T-helper 22 cell (primary cell): ENCODE data around the gene TCF20.

Source experiments
- DNase-seq: peaks from one replicate; pipeline ENCODE4 v3.0.0-alpha.2; 2020; ENCODE audit warnings: low read depth

Gene TCF20

DNA sequence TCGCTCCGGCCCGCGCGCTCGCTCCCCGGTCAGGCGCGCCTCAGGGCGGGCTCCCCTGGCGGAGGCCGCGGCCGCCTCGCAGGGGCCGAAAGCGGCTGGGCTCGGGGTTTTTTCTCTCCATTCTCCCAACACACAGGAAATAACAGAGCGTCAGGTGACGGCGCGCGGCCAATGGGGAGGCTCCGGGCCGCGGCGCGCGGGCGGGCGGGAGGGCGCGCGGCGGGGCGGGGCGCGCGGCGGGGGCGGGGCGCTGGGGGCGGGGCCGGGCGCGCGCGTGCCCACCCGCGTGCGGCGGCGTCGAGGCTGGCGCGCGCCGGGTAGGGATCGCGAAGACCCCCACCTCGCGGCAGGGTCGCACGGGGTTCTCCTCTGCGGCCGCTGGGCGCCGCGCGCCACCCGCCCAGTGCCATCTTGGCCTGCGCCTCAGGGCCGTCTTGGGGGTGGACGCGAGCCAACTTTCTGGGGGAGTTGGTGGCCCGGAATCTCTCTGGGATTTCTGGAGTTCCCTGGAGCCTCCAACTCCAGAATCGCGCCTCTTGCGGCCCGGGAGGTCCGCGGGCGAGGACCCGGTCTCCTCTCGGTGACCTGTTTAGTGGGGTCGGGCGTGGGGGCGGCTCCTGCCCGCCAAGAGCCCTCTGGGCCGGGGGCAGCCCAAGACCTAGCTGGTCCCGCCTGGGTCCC, at the start of gene TCF20:
TSS of gene TCF20 (minus strand) at position 144 of the 681 bp plus-strand sequence. CDS start 55,348 bp downstream, outside the sequence.
- DNase-seq = peak; percentile 70

DNA sequence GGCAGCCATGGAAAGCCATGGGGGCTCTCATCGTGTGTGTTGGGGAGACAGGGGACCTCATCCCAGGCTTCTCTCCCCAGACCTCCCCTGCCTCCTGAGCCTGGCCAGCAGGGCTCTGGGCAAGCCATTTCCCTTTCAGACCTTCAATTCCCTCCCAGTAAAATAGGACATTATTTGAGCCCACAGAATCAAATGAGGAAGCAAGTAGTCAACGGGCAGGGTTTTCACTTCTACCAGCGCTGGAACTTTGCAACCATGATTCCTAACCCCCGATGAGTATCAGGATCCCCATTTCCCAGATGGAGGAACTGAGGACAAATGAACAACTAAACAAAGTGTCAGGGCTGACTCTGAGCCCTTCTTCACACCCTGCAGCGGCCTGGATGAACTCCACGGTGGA, 48.9 kb upstream of the TCF20 start:
- DNase-seq = no peak

GRCh38 chr22:42318967-42319366, 48.5 kb upstream of the TCF20 start:
- no peak for DNase-seq

- DNase-seq = no peak
Observed at GRCh38 chr22:42317691-42318547, 47.5 kb upstream of the TCF20 start.

GRCh38 chr22:42317008-42317407, 46.6 kb upstream of the TCF20 start:
- DNase-seq = peak; percentile 17

DNA sequence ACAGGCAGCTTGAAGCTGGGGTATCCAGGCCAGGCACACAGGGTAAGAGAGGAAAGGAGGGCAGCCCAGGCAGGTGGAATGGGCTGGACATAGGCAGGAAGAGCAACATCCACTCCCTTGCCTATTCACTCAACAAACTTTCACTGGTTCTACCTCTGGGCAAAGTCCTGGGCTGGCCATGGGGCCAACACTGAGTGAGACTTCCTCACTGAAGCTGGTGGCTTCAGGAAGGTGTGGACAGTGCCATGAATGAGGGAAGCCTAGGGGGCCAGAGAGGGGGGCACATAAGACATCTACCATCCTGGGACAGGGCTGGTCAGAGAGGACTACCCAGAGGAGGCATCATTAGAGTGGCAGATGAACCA, 44.9 kb upstream of the TCF20 start:
- no peak for DNase-seq

- DNase-seq = no peak
Observed at GRCh38 chr22:42314709-42315391, 44.4 kb upstream of the TCF20 start.

DNA sequence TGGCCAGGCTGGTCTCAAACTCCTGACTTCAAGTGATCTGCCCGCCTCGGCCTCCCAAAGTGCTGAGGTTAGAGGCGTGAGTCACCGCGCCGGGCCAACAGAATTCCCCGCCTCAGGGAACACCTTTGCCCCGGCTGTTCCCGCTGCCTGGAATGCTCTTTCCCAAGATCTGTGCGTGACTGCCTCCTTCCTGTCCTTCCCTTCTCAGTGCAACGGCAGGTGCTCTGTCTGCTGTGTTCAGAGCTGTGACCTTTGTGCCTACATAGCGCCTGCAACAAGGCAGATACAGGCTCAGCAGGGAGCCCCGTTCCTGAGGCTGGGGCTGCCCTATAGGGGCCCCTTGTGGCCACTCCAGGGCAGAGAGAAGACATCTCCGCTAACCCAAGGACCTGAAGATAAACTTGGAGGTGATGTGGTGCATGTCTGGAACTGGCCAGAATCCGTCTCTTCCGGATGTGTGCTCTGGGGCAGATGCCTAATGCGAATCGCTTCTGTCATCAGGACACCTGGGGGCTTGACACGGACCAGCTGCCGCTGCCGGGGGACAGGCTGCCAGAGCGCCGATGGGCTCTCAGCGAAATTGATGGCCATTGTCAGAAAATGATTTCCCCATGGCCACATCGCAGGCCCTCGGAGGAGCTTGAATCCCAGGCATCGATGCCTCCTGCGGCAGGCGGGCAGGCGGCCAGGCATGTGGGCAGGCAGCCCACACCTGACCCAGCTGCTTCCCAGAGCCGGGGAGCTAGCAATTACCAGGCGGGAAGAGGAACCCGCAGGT, 43.5 kb upstream of the TCF20 start:
- no peak for DNase-seq

GRCh38 chr22:42313204-42313603, 42.8 kb upstream of the TCF20 start:
- DNase-seq = no peak

DNA sequence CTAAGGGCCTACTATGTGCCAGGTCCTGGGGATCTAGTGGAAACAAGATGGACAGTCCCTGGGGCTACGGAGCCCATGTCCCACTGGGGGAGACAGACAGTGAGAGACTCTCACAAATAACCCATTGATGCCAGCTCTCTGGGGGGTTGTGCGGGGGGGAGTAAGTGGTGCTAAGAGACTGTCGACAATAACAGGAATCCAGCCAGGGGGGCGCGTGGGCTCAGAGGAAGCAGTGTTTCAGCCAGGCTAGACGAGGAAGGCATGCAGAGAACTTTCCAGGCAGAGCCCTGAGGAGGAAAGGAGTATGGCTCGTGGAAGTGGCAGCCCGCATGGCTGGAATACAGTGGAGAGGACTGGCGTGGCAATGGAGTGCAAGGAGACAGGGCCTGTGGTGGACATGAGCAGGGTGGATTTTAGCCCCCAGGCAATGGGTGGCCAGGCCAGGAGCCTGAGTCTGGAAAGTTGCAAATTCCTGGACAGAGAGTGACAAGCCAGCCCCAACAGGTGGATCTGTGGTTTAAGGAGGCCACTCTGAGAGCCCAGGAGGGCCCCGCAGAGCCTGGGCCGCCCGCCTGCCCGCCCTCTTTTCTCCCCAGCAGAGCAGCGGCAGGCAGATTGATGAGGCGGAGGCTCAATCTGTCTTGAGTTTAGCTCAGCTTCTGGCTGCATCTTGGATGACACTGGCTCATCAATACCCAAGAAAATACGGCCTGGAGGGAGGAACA, 40.0 kb upstream of the TCF20 start:
- no peak for DNase-seq

- no peak for DNase-seq
Observed at GRCh38 chr22:42309865-42310264, 39.4 kb upstream of the TCF20 start.

- DNase-seq = no peak
Observed at GRCh38 chr22:42308892-42309468, 38.5 kb upstream of the TCF20 start.

GRCh38 chr22:42307806-42308563, 37.5 kb upstream of the TCF20 start:
- no peak for DNase-seq

DNA sequence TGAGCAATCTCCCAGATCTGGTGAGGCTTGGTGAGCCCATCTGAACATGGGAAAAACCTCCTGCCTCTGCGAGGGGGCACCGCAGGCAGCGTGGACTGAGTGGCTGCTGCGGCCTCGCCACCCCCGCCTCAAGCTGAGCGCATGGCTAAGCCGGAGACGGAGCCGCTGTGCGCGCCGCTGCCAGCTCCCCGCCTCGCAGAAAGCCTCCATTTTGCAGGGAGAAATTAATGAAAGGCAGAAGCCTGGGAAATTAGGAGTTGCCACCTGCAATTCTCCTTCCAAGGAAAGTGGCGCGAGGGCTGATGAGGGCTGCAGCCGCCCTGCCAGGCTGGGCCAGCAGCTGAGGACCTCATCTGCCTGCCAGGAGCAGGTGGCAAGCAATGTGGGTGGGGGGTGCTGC, 35.6 kb upstream of the TCF20 start:
- DNase-seq = no peak

- DNase-seq = no peak
Observed at GRCh38 chr22:42304324-42304790, 33.9 kb upstream of the TCF20 start.

DNA sequence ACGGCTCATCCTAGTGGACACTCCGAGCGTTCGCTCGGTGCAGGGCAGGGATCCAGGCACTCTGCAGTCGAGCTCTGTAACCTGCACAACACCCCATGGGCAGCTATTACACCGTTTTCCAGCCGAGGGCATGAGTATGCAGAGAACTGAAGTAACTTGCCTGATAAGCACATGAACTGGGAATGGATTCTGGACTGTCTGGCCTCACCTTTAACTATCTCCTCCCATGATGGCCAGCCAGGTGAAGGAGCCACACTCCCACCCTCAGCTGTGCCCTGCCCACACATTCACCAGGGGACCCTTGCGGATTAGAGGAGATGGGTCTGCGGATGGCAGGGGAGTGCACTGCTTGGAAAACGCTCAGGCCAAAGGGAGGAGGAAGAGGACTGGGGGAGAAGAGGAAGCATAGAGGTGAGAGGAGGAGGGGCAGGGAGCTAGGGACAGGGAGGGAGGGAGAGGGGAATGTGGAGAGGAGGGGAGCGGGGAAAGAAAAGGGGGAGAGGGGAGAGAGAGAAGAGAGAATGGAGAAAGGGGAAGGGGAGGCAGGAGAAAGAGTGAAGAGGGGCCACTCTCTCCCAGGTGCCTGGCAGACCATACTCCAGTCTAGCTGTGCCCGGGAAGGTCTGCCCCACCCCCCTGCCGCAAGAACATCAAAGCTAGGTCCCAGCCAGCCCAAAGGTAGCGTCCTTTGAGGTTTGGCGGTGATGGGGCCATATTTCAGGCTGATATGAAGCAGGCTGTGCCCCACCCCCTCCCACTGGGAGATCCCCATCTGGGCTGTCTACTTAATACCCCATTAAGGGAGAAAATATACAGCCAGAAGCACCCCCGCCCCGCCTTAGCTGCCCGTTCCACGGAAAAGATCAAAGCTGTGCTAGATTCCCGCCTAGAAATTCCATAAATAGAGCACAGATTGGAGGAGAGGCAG, 33.2 kb upstream of the TCF20 start:
- DNase-seq = no peak

DNA sequence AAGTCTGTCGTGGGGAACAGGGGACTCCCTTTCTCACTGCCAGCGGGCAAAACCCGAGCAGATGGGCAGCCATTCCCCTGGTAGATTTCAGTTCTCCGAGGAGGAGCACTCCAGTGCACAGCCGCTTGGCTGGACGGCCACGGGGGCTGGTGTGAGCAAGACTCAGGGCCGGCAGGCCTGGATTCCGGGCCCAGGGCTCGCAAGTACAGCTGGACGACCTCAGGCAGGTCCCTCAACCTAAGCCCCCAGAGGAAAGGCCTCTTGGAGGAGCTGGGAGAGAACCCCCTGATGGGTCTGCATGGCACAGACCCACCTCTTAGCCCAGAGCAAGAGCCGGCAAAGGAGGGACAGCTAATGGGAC, 31.3 kb upstream of the TCF20 start:
- no peak for DNase-seq

DNA sequence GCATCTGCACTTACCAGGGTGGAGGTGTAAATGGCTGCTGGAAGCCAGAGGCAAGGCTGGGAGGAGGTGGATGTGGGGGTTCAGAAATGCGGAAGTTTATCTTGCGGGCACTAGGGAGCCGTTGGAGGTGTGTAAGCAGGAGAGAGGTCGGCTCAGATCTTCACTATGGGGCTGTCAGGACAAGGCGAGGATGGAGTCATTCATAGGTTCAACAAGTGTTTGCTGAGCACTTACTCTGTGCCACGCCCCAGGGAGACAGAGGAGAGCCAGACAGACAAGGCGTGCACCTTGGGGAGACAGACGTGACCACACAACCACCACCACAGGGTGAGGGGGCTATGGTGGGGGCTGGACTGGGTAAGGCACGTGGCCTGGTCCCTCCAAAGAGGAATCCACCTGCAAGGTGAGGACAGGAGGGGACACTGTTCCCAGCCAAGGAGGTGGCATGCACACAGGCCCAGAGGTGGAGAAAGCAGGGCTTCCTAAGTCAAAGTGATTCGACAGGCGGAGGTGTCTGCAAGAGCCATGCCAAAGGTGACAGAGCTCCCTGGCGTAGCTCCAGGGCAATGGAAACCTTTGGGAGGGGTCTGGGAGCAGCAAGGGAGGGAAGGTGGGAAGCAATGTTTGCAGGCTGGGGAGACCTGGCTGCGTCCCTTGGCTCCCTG, 30.8 kb upstream of the TCF20 start:
- DNase-seq = no peak
